ENCODE data around the gene ELMOD3. TPM values are rescaled to one million over a fixed set of nuclear protein-coding genes. Genes with fewer than 3 reads are reported as not detected.
"Not testable (repeated sequence)": the region's sequence is repeated elsewhere in the genome, so short reads cannot be mapped to it uniquely, and the experiment has no call there.

ELMOD3 gene
- total RNA-seq, 2 donors from 2014 or later, result 16.9 to 18.5 TPM

DNA sequence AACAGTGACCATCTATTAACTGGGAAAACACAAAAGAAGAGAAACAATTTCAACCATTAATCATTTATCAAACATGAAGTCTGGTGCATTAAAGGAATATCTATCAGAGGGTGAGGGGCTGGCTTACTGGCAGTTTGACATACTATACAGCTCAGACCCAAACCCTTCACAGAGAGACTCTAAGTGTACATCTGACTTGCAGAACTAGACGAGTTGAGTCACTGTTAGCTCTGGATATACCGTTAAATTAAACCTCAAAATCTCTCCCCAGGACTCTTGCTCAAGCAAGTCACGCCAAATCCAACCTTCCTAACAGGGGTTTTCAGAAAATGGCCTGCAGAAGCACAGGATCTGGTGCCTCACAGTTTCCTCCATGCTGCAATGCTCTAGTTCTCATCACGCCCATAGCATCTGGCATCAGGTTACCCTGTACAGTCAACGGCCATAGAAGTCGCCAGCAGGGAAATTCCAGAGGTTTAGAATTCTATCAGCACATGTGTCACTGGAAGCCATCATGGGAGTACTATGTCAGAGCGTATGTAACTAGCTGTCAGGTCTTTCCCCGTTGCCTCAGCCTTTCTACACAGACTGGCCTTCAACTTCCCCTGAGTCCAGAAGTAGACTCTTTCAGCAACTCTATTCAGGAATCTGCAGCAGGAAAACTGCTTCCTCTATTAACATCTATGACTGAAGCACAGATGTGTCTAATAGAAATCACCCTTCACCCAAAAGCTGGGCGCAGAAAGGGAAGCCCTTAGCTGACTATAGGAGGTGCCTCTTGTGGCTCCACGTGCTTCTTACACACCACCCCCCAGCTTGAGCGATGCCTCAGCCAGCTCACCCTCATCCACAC is 36.1 kb upstream of the ELMOD3 start:
- Histone ChIP-seq H3K27me3 (no peaks in the 10 kb centered on the region), H3K4me3 (no peak overlapping the region), H3K36me3 (replicated peaks in 1 of 2; ENCODE audit: insufficient read depth in 1 of 2, low read depth in 2 of 2) (peaks cover 0 to 15% of the 10 kb centered on the region in 2 donors), H3K27ac (no peak overlapping the region), H3K4me1 (peaks cover 11% of the 10 kb centered on the region), H3K9me3 (no peaks in the 10 kb centered on the region)
- DNase-seq (peak in 1 of 4 donors; percentile 41), ATAC-seq (no peak)
- intact Hi-C loops (cut with DNase I), result no loop called here
- WGBS, 2 donors, result 76 to 86% methylated on average over 11 of the region's 11 CpGs
- no peak for TF ChIP-seq CTCF (IDR thresholded peaks at IDR 0.05)
- TF ChIP-seq POLR2A (IDR thresholded peaks at IDR 0.05), result no peak

- Histone ChIP-seq H3K9me3 (no peaks in the 10 kb centered on the region), H3K27me3 (no peaks in the 10 kb centered on the region), H3K4me1 (peaks cover 25% of the 10 kb centered on the region), H3K27ac (no peak overlapping the region), H3K4me3 (no peak overlapping the region), H3K36me3 (replicated peaks in 1 of 2; ENCODE audit: insufficient read depth in 1 of 2, low read depth in 2 of 2) (peaks cover 0 to 17% of the 10 kb centered on the region in 2 donors)
- intact Hi-C loops (cut with DNase I), result no loop called here
- ATAC-seq (no peak), DNase-seq (no peak)
- TF ChIP-seq CTCF (IDR thresholded peaks at IDR 0.05), result no peak
- no peak for TF ChIP-seq POLR2A (IDR thresholded peaks at IDR 0.05)
- WGBS, 2 donors, result 75 to 95% methylated on average over 4 of the region's 4 CpGs
Observed at GRCh38 chr2:85319796-85320195, 34.8 kb upstream of the ELMOD3 start.

- no peak overlapping the region for H3K4me3 ChIP-seq
- H3K36me3 ChIP-seq (replicated peaks in 1 of 2; ENCODE audit: insufficient read depth in 1 of 2, low read depth in 2 of 2), result peaks cover 0 to 12% of the 10 kb centered on the region in 2 donors
- ATAC-seq (no peak), DNase-seq (no peak)
- no peaks in the 10 kb centered on the region for H3K9me3 ChIP-seq
- TF ChIP-seq CTCF (IDR thresholded peaks at IDR 0.05) (no peak), POLR2A (IDR thresholded peaks at IDR 0.05) (no peak)
- WGBS, 2 donors, result 67 to 72% methylated on average over 8 to 9 of the region's 9 CpGs
- H3K4me1 ChIP-seq, result peaks cover 50% of the 10 kb centered on the region
- no peaks in the 10 kb centered on the region for H3K27me3 ChIP-seq
- intact Hi-C loops (cut with DNase I), result no loop called here
- H3K27ac ChIP-seq, result peak overlapping the region in 1 of 4 donors; percentile 93
Observed at GRCh38 chr2:85323351-85323987, 31.1 kb upstream of the ELMOD3 start.

GRCh38 chr2:85323988-85324367 is 30.6 kb upstream of the ELMOD3 start:
- peaks cover 50% of the 10 kb centered on the region for H3K4me1 ChIP-seq
- ATAC-seq; H3K4me3 ChIP-seq; H3K27me3 ChIP-seq; intact Hi-C loops (cut with DNase I); DNase-seq; H3K9me3 ChIP-seq: not testable (repeated sequence)
- peak overlapping the region in 3 of 4 donors; percentile 59 to 98 (median 93) for H3K27ac ChIP-seq
- 89 to 98% methylated on average over 5 to 11 of the region's 11 CpGs for WGBS, 2 donors
- H3K36me3 ChIP-seq (replicated peaks in 1 of 2; ENCODE audit: insufficient read depth in 1 of 2, low read depth in 2 of 2), result peaks cover 0 to 12% of the 10 kb centered on the region in 2 donors

- Histone ChIP-seq H3K27ac (peak overlapping the region; percentile 18 to 98 (median 76)), H3K9me3 (no peaks in the 10 kb centered on the region), H3K4me3 (no peak overlapping the region), H3K4me1 (peaks cover 50% of the 10 kb centered on the region), H3K27me3 (no peaks in the 10 kb centered on the region), H3K36me3 (replicated peaks in 1 of 2; ENCODE audit: insufficient read depth in 1 of 2, low read depth in 2 of 2) (peaks cover 0 to 10% of the 10 kb centered on the region in 2 donors)
- intact Hi-C loops (cut with DNase I), result no loop called here
- DNase-seq (peak in 2 of 4 donors; percentile 40 to 47), ATAC-seq (peak; percentile 43)
- TF ChIP-seq CTCF (IDR thresholded peaks at IDR 0.05), result no peak
- no peak for TF ChIP-seq POLR2A (IDR thresholded peaks at IDR 0.05)
- WGBS, 2 donors, result 13 to 15% methylated on average over 8 to 10 of the region's 10 CpGs
Observed at GRCh38 chr2:85324639-85325465, 29.7 kb upstream of the ELMOD3 start.
